GM18867 (cell line): ENCODE measurements around the gene DLK1.

Source experiments
- ATAC-seq: cut with Tn5 transposase; IDR thresholded peaks from one replicate; pipeline ENCODE4 v1.9.1; 2021; ENCODE audit warnings: mild to moderate bottlenecking, moderate library complexity; ENCODE audit not compliant: unreplicated experiment

Gene DLK1

GRCh38 chr14:100750762-100751699 is 24.3 kb downstream of the DLK1 start:
- ATAC-seq, result no peak

GRCh38 chr14:100754020-100754419 is 27.3 kb downstream of the DLK1 start:
- no peak for ATAC-seq

GRCh38 chr14:100755649-100756048 is 29.0 kb downstream of the DLK1 start:
- no peak for ATAC-seq

GRCh38 chr14:100761481-100761880 is 34.8 kb downstream of the DLK1 start:
- ATAC-seq, result no peak

GRCh38 chr14:100762089-100762515 is 35.4 kb downstream of the DLK1 start:
- ATAC-seq, result no peak

GRCh38 chr14:100762901-100763300 is 36.2 kb downstream of the DLK1 start:
- ATAC-seq, result no peak

- ATAC-seq, result no peak
These were observed 37.9 kb downstream of the DLK1 start for GRCh38 chr14:100764471-100765115.

- no peak for ATAC-seq
These were observed 38.6 kb downstream of the DLK1 start for GRCh38 chr14:100765296-100765695.

GRCh38 chr14:100765991-100766390 is 39.3 kb downstream of the DLK1 start:
- ATAC-seq, result no peak

- no peak for ATAC-seq
These were observed 40.5 kb downstream of the DLK1 start for GRCh38 chr14:100767003-100767787.

- ATAC-seq, result no peak
These were observed 41.3 kb downstream of the DLK1 start for GRCh38 chr14:100767788-100768536.

GRCh38 chr14:100769035-100769939 is 42.6 kb downstream of the DLK1 start:
- ATAC-seq, result no peak

GRCh38 chr14:100770046-100770445 is 43.4 kb downstream of the DLK1 start:
- ATAC-seq, result no peak

GRCh38 chr14:100770605-100771120 is 44.0 kb downstream of the DLK1 start:
- ATAC-seq, result no peak

GRCh38 chr14:100771121-100771800 is 44.6 kb downstream of the DLK1 start:
- no peak for ATAC-seq

GRCh38 chr14:100772607-100773165 is 46.0 kb downstream of the DLK1 start:
- no peak for ATAC-seq

- no peak for ATAC-seq
These were observed 46.9 kb downstream of the DLK1 start for GRCh38 chr14:100773331-100774163.

- ATAC-seq, result no peak
These were observed 47.5 kb downstream of the DLK1 start for GRCh38 chr14:100774164-100774537.
